C4-2B (cell line): ENCODE measurements around the gene NFYC.
A peak's percentile ranks its signal among the peaks of the same experiment; 100 is the strongest.

Source experiments
- H3K27ac ChIP-seq: fragments of 450-650 bp; 2 replicates; pipeline ENCODE4 v1.5.1; 2017
- CTCF ChIP-seq: fragments of 450-650 bp; conservative IDR thresholded peaks from 2 replicates; pipeline ENCODE4 v1.5.1; 2017; ENCODE audit warnings: mild to moderate bottlenecking
- ZFX ChIP-seq: fragments of 450-650 bp; IDR thresholded peaks from 2 replicates; pipeline ENCODE4 v1.6.1; 2017

Gene NFYC

GRCh38 chr1:40691538-40692428 lies at the start of gene NFYC:
Gene NFYC (plus strand): TSS chr1:40691704. CDS start chr1:40738844, 47,140 bp downstream.
- TF ChIP-seq CTCF = no peak
- peak; percentile 30; the same call in 1 of the 2 replicates for TF ChIP-seq ZFX
- peak within 1 kb of the TSS; percentile 95 for H3K27ac ChIP-seq

- TF ChIP-seq CTCF (no peak), ZFX (no peak)
- H3K27ac ChIP-seq = no peak overlapping the region
Observed at GRCh38 chr1:40645118-40645680, 46.3 kb upstream of the NFYC start.

GRCh38 chr1:40646315-40646714 lies 45.2 kb upstream of the NFYC start:
- H3K27ac ChIP-seq = no peak overlapping the region
- no peak for TF ChIP-seq ZFX
- no peak for TF ChIP-seq CTCF

- no peak overlapping the region for H3K27ac ChIP-seq
Observed at GRCh38 chr1:40648200-40648599, 43.3 kb upstream of the NFYC start.

GRCh38 chr1:40648928-40649591 lies 42.4 kb upstream of the NFYC start:
- no peak overlapping the region for H3K27ac ChIP-seq
- TF ChIP-seq CTCF = no peak

More at GRCh38 chr1:40648200-40648599, 43.3 kb upstream of the NFYC start:
- TF ChIP-seq ZFX (no peak), CTCF (no peak)

- no peak for TF ChIP-seq ZFX
- TF ChIP-seq CTCF = no peak
- H3K27ac ChIP-seq = no peak overlapping the region
Observed at GRCh38 chr1:40649592-40649930, 41.9 kb upstream of the NFYC start.

- TF ChIP-seq CTCF (peak; percentile 47), ZFX (no peak)
Observed at GRCh38 chr1:40650075-40650474, 41.4 kb upstream of the NFYC start.

More at GRCh38 chr1:40650075-40650474, 41.4 kb upstream of the NFYC start:
- H3K27ac ChIP-seq = no peak overlapping the region
